HG03103 (cell line): ENCODE data around the gene B9D2.

Experiments used
- ATAC-seq: cut with Tn5 transposase; IDR thresholded peaks from one replicate; pipeline ENCODE4 v1.9.1; 2021; ENCODE audit warnings: low read depth; ENCODE audit not compliant: unreplicated experiment

B9D2 gene

GRCh38 chr19:41330946-41331678 lies 32.8 kb downstream of the B9D2 start:
- no peak for ATAC-seq

GRCh38 chr19:41330481-41330880 lies 33.5 kb downstream of the B9D2 start:
- ATAC-seq = no peak

DNA sequence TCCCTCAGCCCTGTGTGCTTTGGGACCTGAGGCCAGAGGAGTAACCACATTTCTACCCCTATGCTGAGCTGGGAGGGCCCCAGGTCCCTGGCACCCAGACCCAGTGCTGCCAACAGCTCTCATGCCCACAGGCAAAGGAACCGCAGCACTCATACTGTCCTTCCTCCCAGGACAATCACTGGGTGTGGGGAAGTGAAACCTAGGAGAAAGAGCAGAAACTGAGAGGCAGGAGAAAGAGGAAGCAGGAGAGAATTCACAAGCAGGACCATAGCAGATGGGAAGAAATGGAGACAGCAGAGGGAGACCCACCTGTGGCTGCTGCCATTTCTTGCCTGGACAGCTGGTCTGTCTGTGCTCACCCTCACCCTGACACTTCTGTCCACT lies 35.1 kb downstream of the B9D2 start:
- no peak for ATAC-seq

DNA sequence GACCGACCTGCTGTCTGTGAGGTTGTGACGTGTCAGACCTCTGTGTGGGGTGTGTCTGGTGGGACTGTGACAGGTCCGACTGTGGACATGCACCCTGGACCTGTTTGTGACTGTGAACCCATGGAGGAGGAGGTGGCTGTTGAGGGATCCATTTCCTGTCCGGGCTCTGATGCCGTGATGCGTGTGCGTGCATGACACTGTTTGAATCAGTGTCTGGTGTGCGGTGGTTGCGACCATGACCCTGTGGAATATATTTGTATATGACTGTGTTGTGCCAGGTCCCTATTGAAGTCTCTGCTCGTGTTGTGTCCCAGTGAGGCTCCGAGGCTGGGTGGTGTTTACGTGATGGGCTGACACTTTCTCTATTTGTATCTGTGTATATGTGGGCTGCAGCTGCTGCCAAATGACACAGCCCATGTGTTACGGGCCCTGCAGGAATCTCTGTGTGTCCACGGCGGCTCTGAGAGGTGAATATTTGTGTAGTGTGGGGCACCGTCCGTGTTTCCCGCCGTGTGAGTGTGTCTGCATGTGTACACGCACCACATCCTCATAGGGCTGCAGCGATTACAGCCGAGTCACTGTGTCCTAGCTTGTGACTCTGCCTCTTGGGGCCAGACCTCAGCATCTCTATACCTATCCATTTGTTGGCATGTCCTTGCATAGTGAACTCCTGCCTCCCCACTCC lies 35.6 kb downstream of the B9D2 start:
- no peak for ATAC-seq

DNA sequence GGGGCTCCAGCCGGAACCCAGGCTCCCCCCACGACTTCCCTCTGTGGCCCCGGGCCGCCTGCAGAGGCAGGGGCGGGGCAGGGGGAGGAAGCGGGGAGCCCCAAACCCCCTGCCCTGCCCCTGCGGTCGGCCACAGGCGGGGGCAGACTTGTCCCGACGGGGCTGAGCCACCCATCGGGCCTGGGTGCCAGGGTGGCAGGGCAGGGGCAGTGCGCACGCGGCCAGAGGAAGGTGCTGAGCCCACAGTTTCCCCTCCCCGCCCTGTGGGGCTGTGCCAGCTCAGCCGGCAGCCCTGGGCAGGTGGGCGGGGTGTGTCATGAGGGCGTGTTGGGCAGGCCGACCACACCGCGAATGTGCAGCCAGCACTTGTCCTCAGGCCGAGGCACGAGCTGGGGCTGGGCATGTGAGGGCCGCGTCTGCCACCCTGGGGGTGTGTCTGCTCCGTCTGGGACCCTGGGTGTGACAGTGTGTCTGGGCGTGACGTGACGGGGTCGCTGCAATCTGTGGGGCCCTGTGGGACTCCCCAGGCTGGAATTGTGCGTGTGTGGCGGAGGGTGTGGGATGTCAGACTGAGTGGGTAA lies 36.3 kb downstream of the B9D2 start:
- no peak for ATAC-seq

DNA sequence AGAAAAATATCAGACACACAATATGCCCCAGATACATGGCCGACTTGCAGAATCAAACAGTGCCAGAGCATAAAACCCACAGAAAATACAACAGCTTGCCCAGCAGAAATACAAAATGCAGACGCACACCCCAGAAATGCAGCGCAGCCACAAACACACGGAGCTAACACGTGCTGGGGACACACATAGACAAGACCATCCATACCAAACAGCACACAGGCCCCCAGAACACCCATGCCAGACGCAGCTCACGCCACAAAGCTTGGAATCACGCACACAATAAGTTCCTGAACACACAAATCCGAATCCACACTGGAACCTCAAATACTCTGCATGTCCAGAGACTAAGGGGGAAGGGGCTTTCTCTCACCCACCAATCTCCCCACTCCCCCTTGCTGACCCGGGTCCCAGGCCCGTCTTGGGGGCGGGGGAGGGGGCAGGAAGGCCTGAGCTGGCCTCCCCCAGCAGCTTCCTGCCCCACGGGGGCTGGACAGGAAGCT lies 36.8 kb downstream of the B9D2 start:
- no peak for ATAC-seq

DNA sequence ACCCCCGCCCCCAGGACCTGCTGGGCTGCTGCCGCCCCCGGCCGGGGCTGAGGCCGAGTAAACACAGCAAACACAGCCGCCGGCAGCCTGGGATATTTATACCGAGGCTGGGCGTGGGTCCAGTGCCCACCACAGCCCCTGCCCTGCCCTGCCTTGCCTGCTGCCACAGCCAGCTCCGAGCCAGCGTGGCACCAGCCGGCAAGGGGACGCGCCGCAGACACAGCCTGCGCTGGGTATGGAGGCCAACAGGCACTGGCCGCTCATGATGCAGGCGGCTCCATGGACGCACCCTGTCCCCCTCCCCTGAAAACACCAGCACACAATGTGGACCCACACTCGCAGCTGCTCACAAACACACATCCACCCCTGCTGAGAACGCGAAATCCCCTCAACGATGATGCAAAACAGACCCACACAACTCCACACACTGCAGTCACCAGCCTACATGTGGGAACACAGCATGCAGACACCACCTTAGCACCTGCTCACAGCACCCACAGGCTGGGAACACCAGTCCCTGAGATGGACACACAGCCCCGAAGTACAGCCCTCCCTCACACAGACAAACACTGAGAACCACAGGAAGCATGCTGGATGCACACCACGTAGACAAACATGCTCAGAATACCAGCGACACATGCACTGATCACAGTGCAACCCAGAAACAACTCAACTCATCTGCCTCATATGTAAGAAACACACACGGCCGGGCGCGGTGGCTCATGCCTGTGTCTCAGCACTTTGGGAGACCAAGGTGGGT lies 37.8 kb downstream of the B9D2 start:
- no peak for ATAC-seq

- ATAC-seq = no peak
Observed at GRCh38 chr19:41325640-41325946, 38.4 kb downstream of the B9D2 start.

- no peak for ATAC-seq
Observed at GRCh38 chr19:41324921-41325639, 38.9 kb downstream of the B9D2 start.

- no peak for ATAC-seq
Observed at GRCh38 chr19:41324231-41324702, 39.7 kb downstream of the B9D2 start.

GRCh38 chr19:41323430-41324125 lies 40.4 kb downstream of the B9D2 start:
- ATAC-seq = no peak

DNA sequence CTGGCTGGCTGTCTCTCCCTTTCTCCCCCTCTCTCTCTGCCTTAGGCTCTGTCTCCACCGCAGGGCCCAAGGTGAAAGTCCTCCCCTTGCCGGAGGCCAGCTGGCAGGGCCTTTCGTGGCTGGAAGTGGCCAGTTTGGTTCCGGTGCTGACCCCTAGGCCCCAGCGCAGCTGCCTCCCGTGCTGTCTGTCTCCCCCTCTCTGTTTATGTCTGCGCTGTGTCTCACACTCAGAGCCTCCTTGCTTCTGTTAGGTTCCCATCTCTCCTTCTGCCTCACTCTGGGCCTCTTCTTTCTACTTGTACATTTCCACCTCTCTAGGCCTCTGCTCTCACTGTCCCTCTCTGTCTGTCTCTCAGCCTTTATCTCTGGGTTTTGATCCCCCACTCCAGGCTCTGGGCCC lies 40.9 kb downstream of the B9D2 start:
- ATAC-seq = no peak

DNA sequence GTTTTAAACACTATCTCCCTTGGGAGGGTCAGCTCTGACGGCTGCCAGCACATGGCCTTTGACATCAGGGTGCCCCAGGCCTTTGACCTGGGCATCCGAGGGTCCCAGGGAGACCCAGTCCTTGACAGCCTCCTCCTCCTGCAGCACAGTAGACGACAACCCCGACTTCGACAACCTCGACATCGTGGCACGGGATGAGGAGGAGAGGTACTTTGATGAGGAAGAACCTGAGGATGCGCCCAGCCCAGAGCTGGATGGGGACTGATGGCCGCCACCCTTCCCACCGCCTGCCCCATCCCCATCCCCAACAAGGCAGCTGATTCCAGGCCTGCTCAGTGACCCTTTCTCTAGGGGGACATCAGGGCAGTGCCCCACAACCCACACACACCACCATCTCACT lies 41.5 kb downstream of the B9D2 start:
- no peak for ATAC-seq

DNA sequence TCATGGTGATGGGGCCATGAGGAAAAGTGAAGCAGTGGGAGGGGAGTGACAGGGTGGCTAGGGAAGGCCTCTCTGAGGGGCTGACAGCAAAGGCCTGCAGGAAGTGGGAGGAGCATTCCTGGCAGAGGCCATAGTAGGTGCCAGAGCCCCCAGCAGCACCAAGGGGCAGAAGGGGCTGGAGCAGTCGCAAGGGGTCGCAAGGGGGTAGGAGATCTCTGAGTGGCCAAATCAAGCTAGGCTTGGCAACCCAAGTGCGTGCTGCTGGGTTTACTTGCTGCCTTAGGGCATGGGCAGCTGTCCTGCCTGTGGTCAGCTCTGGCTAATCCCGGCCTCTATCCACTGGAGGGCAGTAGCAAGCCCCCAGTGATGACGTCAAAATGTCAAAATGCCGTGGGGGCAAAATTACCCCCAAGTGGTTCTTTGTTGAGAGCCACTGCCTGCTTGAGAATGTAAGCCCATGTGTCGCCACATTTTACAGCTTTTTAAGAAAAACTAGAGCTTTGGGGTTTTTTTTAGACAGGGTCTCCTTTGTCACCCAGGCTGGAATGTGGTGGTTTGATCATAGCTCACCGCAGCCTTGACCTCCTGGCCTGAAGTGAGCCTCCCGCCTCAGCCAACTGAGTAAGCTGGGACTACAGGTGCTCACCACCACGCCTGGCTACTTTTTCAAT lies 42.2 kb downstream of the B9D2 start:
- ATAC-seq = no peak

DNA sequence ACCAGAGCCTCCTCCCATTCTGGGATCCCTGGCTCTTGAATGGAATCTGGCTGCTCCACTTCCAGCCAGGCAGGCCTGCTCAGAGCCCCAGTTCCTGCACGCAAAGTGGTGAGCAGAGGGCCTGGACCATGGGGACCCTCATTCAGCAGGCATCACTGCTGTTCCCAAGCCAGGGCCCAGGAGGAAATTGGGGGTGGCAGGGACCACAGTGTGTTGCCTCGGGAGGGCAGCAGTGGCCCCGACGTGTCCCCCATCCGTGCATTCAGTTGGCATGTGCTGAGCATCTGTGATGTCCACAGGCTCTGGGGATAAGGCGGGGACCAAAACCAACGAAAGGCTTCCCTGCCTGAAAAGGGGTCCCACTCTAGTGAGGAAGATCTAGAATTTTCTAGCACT lies 42.7 kb downstream of the B9D2 start:
- ATAC-seq = no peak

DNA sequence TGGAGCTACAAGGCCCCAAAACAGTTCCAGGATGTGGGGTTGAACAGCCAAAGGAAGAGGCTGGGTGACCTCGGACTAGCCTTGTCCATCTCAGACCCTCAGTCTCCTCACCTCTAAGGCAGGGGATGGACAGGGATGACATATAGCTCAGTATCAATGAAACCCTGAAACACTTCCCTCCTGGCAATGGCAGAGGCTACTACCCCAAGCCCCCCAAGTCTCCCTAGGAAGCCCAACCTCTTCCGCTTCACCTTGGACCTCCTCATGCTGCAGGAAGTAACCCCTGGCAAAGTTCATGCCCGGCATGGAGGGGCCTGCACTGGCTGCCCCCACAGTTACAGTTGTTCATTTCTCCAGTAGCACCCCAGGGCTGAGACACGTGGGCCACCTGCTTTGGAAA lies 43.4 kb downstream of the B9D2 start:
- ATAC-seq = no peak

DNA sequence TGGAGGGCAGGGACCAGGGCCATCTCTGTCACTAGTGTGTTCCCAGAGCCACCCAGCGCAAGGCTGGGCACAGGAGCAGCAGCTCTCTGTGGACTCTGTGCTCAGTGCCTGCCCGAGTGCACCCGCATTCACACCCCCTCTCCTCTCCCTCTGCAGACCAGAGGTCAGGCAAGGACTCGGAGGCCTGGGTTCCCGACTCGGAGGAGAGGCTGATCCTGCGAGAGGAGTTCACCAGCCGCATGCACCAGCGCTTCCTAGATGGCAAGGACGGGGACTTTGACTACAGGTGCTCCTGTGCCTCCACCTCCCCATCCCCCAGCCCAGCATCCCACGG lies 43.8 kb downstream of the B9D2 start:
- ATAC-seq = no peak

DNA sequence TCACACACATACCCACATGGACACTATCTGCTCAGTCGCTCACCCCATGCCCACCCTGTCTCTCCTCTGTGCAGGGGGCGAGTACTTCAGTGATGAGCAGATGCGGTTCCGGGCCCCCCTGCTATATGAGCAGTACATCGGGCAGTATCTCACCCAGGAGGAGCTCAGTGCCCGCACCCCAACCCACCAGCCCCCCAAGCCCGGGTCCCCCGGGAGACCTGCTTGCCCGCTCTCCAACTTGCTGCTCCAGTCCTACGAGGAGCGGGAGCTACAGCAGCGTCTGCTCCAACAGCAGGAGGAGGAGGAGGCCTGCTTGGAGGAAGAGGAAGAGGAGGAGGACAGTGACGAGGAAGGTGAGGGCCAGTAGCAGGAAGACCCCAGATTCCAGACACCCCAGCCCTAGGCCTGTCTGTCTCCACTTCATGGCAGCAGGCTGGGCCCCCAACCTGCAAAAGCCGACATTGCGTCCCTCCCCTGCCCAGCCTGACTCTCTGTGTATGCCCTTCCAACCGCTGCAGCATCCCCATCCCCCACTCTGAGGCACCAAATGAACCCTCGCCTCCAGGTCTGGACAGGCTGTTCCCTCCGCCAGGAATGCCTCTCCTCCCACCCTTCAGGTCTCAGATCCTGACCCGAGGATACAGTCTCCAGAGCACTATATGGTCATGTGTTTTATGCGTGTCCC lies 44.3 kb downstream of the B9D2 start:
- no peak for ATAC-seq
